ENCODE results near the gene ZNF700. TPM values are rescaled to one million over a fixed set of nuclear protein-coding genes. Genes with fewer than 3 reads are reported as not detected.

The ZNF700 gene
- total RNA-seq, 4 donors from 2014 or later, result 7.1 to 19.6 (median 11.4) TPM

DNA sequence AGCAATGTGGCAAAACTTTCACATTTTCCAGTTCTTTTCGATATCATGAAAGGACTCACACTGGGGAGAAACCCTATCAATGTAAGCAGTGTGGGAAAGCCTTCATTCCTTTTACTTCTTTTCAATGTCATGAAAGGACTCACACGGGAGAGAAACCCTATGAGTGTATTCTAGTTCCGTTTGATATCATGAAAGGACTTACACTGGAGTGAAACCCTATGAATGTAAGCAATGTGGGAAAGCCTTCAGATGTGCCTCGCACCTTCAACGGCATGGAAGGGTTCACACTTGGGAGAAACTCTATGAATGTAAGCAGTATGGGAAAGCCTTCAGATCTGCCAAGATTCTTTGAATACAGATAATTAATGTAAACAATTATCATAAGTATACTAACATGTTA is 25.4 kb downstream of the ZNF700 start:
- TF ChIP-seq EP300 (IDR thresholded peaks at IDR 0.05), result no peak
- TF ChIP-seq POLR2A (IDR thresholded peaks at IDR 0.05), result no peak
- TF ChIP-seq POLR2AphosphoS5 (IDR thresholded peaks at IDR 0.05), result no peak
- TF ChIP-seq, protein P1, sequence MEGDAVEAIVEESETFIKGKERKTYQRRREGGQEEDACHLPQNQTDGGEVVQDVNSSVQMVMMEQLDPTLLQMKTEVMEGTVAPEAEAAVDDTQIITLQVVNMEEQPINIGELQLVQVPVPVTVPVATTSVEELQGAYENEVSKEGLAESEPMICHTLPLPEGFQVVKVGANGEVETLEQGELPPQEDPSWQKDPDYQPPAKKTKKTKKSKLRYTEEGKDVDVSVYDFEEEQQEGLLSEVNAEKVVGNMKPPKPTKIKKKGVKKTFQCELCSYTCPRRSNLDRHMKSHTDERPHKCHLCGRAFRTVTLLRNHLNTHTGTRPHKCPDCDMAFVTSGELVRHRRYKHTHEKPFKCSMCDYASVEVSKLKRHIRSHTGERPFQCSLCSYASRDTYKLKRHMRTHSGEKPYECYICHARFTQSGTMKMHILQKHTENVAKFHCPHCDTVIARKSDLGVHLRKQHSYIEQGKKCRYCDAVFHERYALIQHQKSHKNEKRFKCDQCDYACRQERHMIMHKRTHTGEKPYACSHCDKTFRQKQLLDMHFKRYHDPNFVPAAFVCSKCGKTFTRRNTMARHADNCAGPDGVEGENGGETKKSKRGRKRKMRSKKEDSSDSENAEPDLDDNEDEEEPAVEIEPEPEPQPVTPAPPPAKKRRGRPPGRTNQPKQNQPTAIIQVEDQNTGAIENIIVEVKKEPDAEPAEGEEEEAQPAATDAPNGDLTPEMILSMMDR (IDR thresholded peaks at IDR 0.05), result no peak
- no peaks in the 10 kb centered on the region for H3K4me1 ChIP-seq
- WGBS, 2 donors (ENCODE audit: low coverage in 1 of 2), result 92 to 97% methylated on average over 4 to 5 of the region's 5 CpGs
- peaks cover 21 to 66% of the 10 kb centered on the region in 2 donors for H3K36me3 ChIP-seq
- H3K27me3 ChIP-seq, result no peaks in the 10 kb centered on the region
- no peak overlapping the region for H3K27ac ChIP-seq
- no peak overlapping the region for H3K4me3 ChIP-seq
- peaks cover 13 to 83% (median 14%) of the 10 kb centered on the region in 3 donors for H3K9me3 ChIP-seq
- no peak for ATAC-seq

DNA sequence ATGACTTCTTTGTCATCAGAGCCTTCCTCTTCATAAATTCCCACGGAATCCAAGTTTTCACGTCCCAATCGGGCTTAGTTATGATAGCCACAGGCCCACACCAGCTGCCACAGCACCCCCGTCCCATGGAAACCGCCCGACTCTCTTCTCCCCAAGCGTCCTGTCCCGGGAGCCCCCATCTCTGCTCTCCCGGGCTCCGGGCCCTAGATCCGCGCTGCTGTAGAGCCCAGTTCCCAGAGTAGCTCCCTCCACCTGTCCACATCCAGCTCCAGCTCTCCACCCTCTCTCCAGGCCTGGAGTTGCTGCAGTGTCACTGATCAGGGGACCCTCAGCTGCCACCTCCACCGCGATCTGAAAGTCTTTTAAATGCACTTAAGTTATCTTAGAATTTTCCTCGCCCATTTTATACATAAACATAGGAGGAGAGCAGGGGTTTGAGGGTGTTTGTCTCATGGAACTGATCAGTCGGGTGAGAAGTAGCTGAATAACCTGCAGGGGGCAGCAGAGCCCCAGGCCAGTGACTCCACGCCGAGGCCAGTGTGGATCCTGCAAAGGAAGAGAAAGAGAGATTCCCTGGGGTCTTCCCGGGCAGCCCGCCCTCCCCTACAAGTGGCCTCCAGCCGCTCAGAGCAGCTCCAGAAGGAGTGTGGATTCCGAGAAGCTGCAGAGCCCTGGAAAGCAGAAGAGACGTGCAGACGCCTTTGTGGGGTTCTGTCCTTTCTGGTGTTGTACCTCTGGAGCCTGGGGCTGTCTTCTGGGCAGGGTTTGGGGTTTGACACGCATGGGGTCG is 38.9 kb downstream of the ZNF700 start:
- no peaks in the 10 kb centered on the region for H3K27me3 ChIP-seq
- ATAC-seq, result peak; percentile 64
- no peaks in the 10 kb centered on the region for H3K9me3 ChIP-seq
- TF ChIP-seq POLR2AphosphoS5 (IDR thresholded peaks at IDR 0.05), result no peak
- TF ChIP-seq, protein P1 (IDR thresholded peaks at IDR 0.05), result peak; percentile 73 to 91 (median 86)
- no peak for TF ChIP-seq EP300 (IDR thresholded peaks at IDR 0.05)
- no peak for TF ChIP-seq POLR2A (IDR thresholded peaks at IDR 0.05)
- 26 to 46% methylated on average over 14 to 19 of the region's 26 CpGs for WGBS, 2 donors (ENCODE audit: low coverage in 1 of 2)
- peaks cover 0 to 28% (median 12%) of the 10 kb centered on the region in 3 donors for H3K4me1 ChIP-seq
- H3K36me3 ChIP-seq, result no peaks in the 10 kb centered on the region
- H3K27ac ChIP-seq, result peak overlapping the region in 3 of 4 donors; percentile 95 to 99 (median 98)
- H3K4me3 ChIP-seq, result peak overlapping the region in 1 of 2 donors; percentile 84

DNA sequence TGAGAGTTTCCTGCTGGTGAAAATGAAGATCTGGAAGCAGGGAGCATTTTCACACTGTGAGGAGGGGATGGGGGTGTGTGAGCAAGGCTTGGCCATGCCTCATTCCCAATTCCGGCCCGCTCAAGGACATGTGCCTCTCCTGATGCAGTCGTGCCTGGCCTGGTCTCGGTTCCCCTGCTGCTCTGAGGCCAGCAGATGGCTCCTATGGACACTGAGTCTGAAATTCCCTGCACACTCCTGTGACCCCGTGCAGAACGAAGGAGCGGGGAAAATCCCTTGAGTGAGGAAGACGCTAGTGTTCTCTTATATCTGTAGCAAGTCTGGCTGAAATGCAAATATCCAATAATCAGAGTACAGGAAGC is 39.6 kb downstream of the ZNF700 start:
- peak overlapping the region; percentile 76 to 99 (median 96) for H3K27ac ChIP-seq
- H3K4me3 ChIP-seq, result peak overlapping the region; percentile 52 to 84
- no peaks in the 10 kb centered on the region for H3K27me3 ChIP-seq
- H3K4me1 ChIP-seq, result peaks cover 0 to 28% (median 12%) of the 10 kb centered on the region in 3 donors
- ATAC-seq, result peak; percentile 58
- 0 to 4% methylated on average over 2 to 5 of the region's 8 CpGs for WGBS, 2 donors (ENCODE audit: low coverage in 1 of 2)
- no peaks in the 10 kb centered on the region for H3K9me3 ChIP-seq
- H3K36me3 ChIP-seq, result no peaks in the 10 kb centered on the region
- no peak for TF ChIP-seq POLR2A (IDR thresholded peaks at IDR 0.05)
- TF ChIP-seq, protein P1 (IDR thresholded peaks at IDR 0.05), result peak in 3 of 4 experiments; percentile 24 to 39 (median 38)
- TF ChIP-seq POLR2AphosphoS5 (IDR thresholded peaks at IDR 0.05), result no peak

DNA sequence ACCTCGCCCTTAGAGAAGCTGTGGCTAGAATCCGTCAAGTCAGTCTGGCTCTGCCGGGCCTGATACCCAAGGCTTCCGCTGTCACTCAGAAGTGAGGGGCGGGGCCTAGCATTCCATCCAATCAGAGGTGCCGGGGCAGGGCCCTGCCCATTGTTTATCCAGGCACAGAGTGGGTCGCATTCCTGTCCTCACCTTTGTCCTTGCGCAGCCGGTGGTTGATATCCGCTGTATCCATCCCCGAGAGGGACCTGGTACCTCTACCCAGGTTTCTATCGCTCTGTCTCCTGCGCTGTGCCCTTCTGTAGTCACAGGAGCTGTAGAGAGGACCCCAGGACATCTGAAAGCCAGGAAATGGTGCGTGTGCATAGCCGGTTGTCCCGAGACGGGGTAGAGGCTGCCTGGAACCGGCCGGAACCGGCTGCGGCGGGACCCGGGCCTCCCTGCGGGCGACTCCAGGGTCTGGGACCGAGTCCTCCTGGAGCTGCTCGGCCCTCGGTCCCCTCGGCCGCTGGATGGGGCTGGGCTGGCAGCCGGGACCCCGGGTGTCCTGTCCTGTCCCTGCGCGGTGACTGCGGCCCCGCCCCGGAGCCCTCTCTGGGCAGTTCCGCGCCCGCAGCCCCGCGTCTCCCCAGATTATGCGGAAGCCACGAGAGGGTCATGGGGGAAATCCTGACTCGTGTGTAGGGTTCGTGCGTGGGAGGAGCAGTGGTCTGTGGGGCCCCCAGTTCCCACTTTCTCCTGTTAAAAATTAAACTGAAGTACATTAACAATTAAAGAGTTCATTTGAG is 40.1 kb downstream of the ZNF700 start, which contains the start of gene ZNF763:
Gene ZNF763 (plus strand): TSS at position 183 of the 788 bp plus-strand sequence. CDS start 169 bp downstream, at position 352.
- peaks cover 0 to 3% of the 10 kb centered on the region in 2 donors for H3K36me3 ChIP-seq
- H3K27me3 ChIP-seq, result no peaks in the 10 kb centered on the region
- peak within 1 kb of the TSS; percentile 76 to 99 (median 96) for H3K27ac ChIP-seq
- peaks cover 0 to 28% (median 12%) of the 10 kb centered on the region in 3 donors for H3K4me1 ChIP-seq
- peak; percentile 98 for ATAC-seq
- TF ChIP-seq, protein P1 (IDR thresholded peaks at IDR 0.05), result no peak
- TF ChIP-seq POLR2AphosphoS5 (IDR thresholded peaks at IDR 0.05), result peak; percentile 59
- peak; percentile 29 to 35 for TF ChIP-seq POLR2A (IDR thresholded peaks at IDR 0.05)
- TF ChIP-seq EP300 (IDR thresholded peaks at IDR 0.05), result no peak
- peak within 1 kb of the TSS; percentile 52 to 84 for H3K4me3 ChIP-seq
- WGBS, 2 donors (ENCODE audit: low coverage in 1 of 2), result 0 to 3% methylated on average over 6 to 9 of the region's 47 CpGs
- H3K9me3 ChIP-seq, result no peaks in the 10 kb centered on the region
